NCI-H146 treated with DMSO at 0.1 percent for 48 hours (cell line): Measurements from ENCODE around the gene UCP2.
"Not testable (repeated sequence)": the region's sequence is repeated elsewhere in the genome, so short reads cannot be mapped to it uniquely, and the experiment has no call there.

Experiments used
- DNase-seq: peaks from one replicate; lab custom pipeline; 2025; ENCODE audit not compliant: unreplicated experiment; lab: John Stamatoyannopoulos, UW

The UCP2 gene

GRCh38 chr11:73996161-73996747 is 13.6 kb upstream of the UCP2 start:
- DNase-seq, result no peak

GRCh38 chr11:73995731-73996130 is 13.1 kb upstream of the UCP2 start:
- DNase-seq, result no peak

GRCh38 chr11:73995247-73995646 is 12.6 kb upstream of the UCP2 start:
- DNase-seq, result no peak

GRCh38 chr11:73991471-73992006 is 8.9 kb upstream of the UCP2 start:
- DNase-seq, result no peak

- no peak for DNase-seq
Observed at GRCh38 chr11:73990730-73991129, 8.1 kb upstream of the UCP2 start.

GRCh38 chr11:73989156-73989555 is 6.5 kb upstream of the UCP2 start:
- DNase-seq, result no peak

GRCh38 chr11:73988227-73988626 is 5.6 kb upstream of the UCP2 start:
- no peak for DNase-seq

- DNase-seq, result not testable (repeated sequence)
Observed at GRCh38 chr11:73985661-73986060, 3.0 kb upstream of the UCP2 start.

- DNase-seq, result peak; percentile 69
Observed at GRCh38 chr11:73983741-73984538, 1.3 kb upstream of the UCP2 start.

GRCh38 chr11:73982990-73983740 is 522 bp upstream of the UCP2 start:
- peak; percentile 95 for DNase-seq

- no peak for DNase-seq
Observed at GRCh38 chr11:73981051-73981805, 1.4 kb downstream of the UCP2 start.

- peak; percentile 92 for DNase-seq
Observed at GRCh38 chr11:73980001-73980961, 2.4 kb downstream of the UCP2 start.

GRCh38 chr11:73978576-73979086 is 4.0 kb downstream of the UCP2 start:
- DNase-seq, result no peak

- no peak for DNase-seq
Observed at GRCh38 chr11:73977856-73978519, 4.7 kb downstream of the UCP2 start.

GRCh38 chr11:73976451-73977151 is 6.0 kb downstream of the UCP2 start:
- DNase-seq, result no peak

GRCh38 chr11:73975479-73975757 is 7.2 kb downstream of the UCP2 start:
- no peak for DNase-seq

- DNase-seq, result no peak
Observed at GRCh38 chr11:73974604-73975478, 7.8 kb downstream of the UCP2 start.
